ENCODE results near the gene PML. TPM values are rescaled to one million over a fixed set of nuclear protein-coding genes. Genes with fewer than 3 reads are reported as not detected.
"Not testable (repeated sequence)": the region's sequence is repeated elsewhere in the genome, so short reads cannot be mapped to it uniquely, and the experiment has no call there.

Gene PML
- total RNA-seq, 1 donor from 2014 or later, result 234 TPM

GRCh38 chr15:74038707-74039655 lies 44.5 kb downstream of the PML start:
- no peak for DNase-seq (ENCODE audit: low read depth)

DNA sequence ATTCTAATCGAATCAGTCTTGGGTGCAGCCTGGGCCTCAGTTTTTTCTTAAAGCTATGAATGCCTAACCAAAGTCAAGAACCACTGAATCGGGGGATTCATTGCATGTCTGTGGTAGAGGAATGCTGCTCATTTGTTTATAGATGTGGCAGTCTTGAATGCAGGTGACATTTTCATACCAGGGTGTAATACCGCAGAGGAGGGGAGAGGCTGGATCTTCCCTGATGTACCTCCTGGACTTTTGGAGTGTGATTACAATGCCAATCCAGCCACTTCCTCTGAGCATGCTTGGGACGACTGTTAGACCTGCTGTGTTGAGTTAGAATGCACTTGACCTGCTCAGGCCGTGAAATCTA lies 45.1 kb downstream of the PML start:
- no peak for DNase-seq (ENCODE audit: low read depth)

- peak; percentile 50 for DNase-seq (ENCODE audit: low read depth)
These were observed 45.8 kb downstream of the PML start for GRCh38 chr15:74040109-74040850.

GRCh38 chr15:74041311-74041756 lies 46.8 kb downstream of the PML start:
- no peak for DNase-seq (ENCODE audit: low read depth)

DNA sequence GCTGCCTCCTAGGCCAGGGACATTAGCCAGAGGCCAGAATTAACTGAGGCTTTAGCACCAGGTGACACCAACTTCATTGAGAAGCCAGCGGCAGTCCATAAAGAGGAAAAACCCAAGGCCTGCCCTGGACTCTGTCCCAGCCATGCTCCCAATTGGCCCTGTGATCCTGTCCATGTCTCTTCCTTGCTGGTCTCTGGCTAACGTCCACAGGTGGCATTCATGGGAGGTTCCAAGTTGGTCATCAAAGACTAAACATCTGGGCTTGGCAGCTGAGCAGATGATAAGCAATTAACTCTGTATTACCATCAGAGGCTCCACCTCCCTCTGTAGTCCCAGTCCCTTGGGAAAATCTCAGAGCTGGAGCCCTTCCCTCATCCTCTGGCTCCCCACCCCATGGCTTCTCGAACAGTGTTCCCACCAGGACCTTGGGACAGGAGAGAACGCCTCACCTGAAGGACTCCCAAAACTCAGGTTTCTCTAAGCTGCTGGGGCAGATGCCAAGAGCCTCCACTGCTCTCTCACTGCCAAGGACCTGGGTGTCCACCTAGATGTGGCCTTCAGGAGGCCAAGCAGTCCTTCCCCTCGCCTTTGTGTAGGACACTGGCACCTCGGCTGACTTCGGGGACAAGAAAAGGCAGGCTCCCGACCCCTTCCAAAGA lies 47.4 kb downstream of the PML start:
- no peak for DNase-seq (ENCODE audit: low read depth)

DNA sequence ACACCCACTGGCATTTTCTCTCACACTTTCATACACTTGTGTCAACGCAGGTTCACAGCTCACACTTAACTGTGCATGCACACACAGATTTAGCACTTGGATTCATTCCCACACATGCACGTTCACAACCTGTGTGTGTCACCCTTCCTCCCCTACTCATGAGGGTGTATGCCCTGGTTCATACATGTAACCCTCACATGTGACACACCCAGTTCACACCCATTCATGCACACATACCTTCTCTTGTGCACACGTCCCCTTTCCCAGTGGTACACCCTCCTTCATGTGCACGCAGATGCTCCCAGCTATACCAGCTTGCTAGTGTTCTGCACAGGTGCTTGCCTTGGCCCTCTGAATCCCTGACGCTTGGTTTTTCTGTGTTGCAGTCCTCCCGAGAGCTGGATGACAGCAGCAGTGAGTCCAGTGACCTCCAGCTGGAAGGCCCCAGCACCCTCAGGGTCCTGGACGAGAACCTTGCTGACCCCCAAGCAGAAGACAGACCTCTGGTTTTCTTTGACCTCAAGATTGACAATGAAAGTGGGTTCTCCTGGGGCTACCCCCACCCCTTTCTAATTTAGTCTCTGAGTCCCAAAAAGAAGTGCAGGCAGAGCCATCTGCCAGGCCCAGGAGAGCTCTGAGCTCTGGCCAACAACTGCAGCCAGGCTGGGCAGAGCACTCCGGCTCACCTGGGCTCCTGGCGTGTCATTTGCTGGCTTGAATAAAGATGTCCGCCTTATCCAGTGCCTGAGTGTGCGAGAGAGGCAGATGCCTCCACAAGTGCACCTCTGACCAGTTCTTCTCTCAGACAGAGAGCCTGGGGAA lies 48.3 kb downstream of the PML start:
- no peak for DNase-seq (ENCODE audit: low read depth)

- no peak for DNase-seq (ENCODE audit: low read depth)
These were observed 49.1 kb downstream of the PML start for GRCh38 chr15:74043425-74044266.

DNA sequence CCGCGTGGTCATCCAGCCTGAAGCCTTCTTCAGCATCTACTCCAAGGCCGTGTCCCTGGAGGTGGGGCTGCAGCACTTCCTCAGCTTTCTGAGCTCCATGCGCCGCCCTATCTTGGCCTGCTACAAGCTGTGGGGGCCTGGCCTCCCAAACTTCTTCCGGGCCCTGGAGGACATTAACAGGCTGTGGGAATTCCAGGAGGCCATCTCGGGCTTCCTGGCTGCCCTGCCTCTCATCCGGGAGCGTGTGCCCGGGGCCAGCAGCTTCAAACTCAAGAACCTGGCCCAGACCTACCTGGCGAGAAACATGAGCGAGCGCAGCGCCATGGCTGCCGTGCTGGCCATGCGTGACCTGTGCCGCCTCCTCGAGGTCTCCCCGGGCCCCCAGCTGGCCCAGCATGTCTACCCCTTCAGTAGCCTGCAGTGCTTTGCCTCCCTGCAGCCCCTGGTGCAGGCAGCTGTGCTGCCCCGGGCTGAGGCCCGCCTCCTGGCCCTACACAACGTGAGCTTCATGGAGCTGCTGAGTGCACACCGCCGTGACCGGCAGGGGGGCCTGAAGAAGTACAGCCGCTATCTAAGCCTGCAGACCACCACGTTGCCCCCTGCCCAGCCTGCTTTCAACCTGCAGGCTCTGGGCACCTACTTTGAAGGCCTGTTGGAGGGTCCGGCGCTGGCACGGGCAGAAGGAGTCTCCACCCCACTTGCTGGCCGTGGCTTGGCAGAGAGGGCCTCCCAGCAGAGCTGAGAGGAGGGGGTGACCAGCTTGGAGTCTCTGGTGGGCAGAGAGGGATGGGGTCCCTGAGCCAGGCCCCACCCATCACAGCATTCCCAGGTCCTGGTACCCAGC lies 50.0 kb downstream of the PML start:
- no peak for DNase-seq (ENCODE audit: low read depth)

DNA sequence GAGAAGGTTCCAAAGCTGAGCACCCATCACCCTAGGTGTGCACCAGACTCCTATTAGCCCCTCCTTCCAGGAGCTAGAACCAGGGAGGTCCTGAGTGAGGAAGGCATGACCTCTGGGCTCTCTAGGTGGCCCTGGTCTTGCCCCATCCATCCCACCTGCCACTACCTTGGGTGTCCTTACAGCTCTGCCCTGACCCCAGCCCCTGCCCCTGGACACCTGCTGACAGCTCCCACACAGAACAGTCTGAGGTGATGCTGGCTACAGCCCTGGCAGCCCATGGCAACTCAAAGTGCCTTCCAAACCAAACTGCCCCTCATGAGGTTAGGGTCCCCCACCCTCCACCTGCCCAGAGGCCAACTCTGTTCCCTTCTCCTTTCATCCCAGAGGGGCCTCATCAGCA lies 50.7 kb downstream of the PML start:
- no peak for DNase-seq (ENCODE audit: low read depth)

DNA sequence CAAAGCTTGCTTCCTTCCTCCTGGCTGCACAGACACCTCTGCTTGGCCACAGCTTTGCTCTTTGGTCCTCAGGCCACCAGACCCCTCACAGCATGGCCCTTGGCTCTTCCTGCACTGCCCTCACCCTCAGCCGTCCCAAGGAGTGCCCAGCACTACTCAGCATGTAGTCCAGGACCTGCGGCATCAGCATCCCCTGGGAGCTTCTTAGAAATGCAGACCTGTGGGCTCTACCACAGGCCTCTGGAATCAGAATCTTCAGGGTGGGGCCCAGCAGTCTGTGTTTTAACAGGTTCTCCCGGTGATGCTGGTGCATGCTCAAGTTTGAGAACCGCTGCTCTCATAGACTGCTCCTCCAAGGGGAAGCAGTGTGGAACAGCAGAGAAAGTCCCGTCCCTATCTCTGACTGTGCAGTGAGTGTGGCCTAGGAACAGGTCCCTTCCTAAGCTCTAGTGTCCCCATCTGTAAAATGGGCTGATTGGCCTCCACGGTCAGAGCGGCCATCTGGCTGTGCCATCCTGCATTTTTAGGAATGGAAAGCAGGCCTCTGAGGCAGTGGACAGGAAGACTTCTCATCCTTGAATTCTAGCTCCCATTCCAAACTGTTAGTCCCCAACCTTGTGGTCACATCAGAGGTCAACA lies 51.2 kb downstream of the PML start:
- DNase-seq (ENCODE audit: low read depth), result no peak

- DNase-seq (ENCODE audit: low read depth), result no peak
These were observed 51.8 kb downstream of the PML start for GRCh38 chr15:74046275-74046674.

GRCh38 chr15:74050127-74050526 lies 55.6 kb downstream of the PML start:
- no peak for DNase-seq (ENCODE audit: low read depth)

- no peak for DNase-seq (ENCODE audit: low read depth)
These were observed 56.2 kb downstream of the PML start for GRCh38 chr15:74050556-74051234.

GRCh38 chr15:74052271-74053260 lies 58.0 kb downstream of the PML start:
- not testable (repeated sequence) for DNase-seq (ENCODE audit: low read depth)

DNA sequence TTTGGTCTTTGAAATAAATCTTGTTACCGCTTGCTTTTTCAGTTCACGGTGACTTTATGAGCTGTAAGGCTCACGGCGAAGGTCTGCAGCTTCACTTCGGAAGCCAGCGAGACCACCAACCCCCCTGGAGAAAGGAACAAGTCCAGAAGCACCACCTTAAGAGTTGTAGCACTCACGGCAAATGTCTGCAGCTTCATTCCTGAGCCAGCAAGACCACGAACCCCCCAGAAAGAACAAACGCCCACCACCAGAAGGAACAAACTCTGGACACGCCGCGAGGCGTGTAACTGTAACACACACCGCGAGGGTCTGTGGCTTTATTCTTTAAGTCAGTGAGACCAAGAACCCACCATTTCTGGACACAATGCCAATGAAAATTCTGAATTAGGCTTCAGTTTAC lies 59.0 kb downstream of the PML start:
- no peak for DNase-seq (ENCODE audit: low read depth)

DNA sequence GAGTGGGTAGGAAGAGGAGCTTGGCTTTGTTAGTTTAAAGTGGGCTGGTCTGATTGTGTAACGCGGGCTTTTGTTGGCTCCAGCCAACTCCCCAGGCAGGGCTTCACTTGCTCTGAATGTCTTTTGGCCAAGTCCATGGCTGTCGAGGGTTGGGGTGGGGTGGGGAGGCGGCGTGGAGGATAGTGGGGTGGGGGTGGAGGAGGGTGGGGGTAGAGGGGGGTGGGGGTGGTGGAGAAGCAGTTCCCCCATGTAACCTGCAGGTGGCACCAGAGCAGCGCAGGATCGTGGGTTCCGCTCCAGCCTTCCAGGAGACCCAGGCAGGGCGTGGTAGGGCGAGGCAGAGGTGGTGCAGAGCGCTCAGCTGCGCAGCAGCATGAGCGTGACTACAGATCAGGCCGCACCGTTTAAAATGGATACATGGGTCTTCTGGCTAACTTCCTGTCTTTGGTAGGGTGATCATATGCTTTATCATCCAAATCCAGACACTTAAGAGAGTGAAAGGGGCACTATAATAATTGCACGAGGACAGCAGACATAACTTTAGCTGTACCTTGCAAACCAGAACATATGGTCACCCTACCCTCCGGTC lies 59.5 kb downstream of the PML start:
- peak; percentile 31 for DNase-seq (ENCODE audit: low read depth)

- no peak for DNase-seq (ENCODE audit: low read depth)
These were observed 61.3 kb downstream of the PML start for GRCh38 chr15:74055804-74056203.

Data from renal cortical epithelial cell (primary cell).